Upper lobe of left lung (tissue), 6 donors: ENCODE results near the gene TCF12. TPM values are rescaled to one million over a fixed set of nuclear protein-coding genes. Genes with fewer than 3 reads are reported as not detected.

Experiments used
- ATAC-seq, 2 donors: fragments of 200-7000 bp; cut with Tn5 transposase; one replicate each; pipeline ENCODE4 v1.9.1; 2022; ENCODE audit warnings: mild to moderate bottlenecking in 2 of 2, moderate library complexity in 2 of 2; ENCODE audit not compliant: low FRiP score in 2 of 2
- DNase-seq, 2 donors: peaks; one replicate each; pipeline ENCODE4 v3.0.0-alpha.2; 2019 to 2020
- H3K27ac ChIP-seq, 4 donors: fragments of 200-600 bp; sonication (generic); one replicate each; pipeline ENCODE4 v1.5.1; 2016 to 2019
- H3K27me3 ChIP-seq, 4 donors: fragments of 200-600 bp; sonication (generic); one replicate each; pipeline ENCODE4 v1.5.1; 2017 to 2019
- H3K36me3 ChIP-seq, 4 donors: fragments of 200-600 bp; sonication (generic); one replicate each; pipeline ENCODE4 v1.5.1; 2016 to 2019
- H3K4me1 ChIP-seq, 4 donors: fragments of 200-600 bp; sonication (generic); one replicate each; pipeline ENCODE4 v1.5.1; 2018 to 2019
- H3K4me3 ChIP-seq, 4 donors: fragments of 200-600 bp; sonication (generic); one replicate each; pipeline ENCODE4 v1.5.1; 2017 to 2019; ENCODE audit warnings: mild to moderate bottlenecking in 2 of 4, moderate library complexity in 1 of 4
- H3K9me3 ChIP-seq, 4 donors: fragments of 200-600 bp; sonication (generic); one replicate each; pipeline ENCODE4 v1.5.1; 2018 to 2019
- CTCF ChIP-seq, 6 experiments: fragments of 450-650 bp in 4 of 6; fragments of 200-600 bp in 2 of 6; sonication (generic) in 2 of 6; IDR thresholded peaks; one replicate each; pipeline ENCODE4 v1.5.1; 2016 to 2019; ENCODE audit warnings: antibody characterized with exemption in 6 of 6
- EP300 ChIP-seq, 4 donors: sonication (generic); formaldehyde crosslinking; IDR thresholded peaks; one replicate each; pipeline ENCODE4 v1.5.1; 2017; ENCODE audit warnings: antibody characterized with exemption in 4 of 4, control low read depth in 2 of 4
- POLR2A ChIP-seq, 4 donors: fragments of 450-650 bp; IDR thresholded peaks; one replicate each; pipeline ENCODE4 v1.5.1; 2016 to 2017; ENCODE audit warnings: antibody characterized with exemption in 4 of 4, mild to moderate bottlenecking in 2 of 4
- POLR2AphosphoS5 ChIP-seq, 2 donors: sonication (generic); formaldehyde crosslinking; IDR thresholded peaks; one replicate each; pipeline ENCODE4 v1.5.1; 2017; ENCODE audit warnings: antibody characterized with exemption in 2 of 2
- WGBS, 2 donors: methylation state at CpG; one replicate each; pipeline ENCODE4 v1.1.5; 2017 to 2018; 5-methylcytosine and 5-hydroxymethylcytosine counted together
- total RNA-seq, 6 donors: library from RNA; depleted of rRNA in 4 of 6; stranded (reverse); fragments of >200 nt in 4 of 6; gene quantifications; one replicate each; pipeline versions ENCODE4 v1.1.0 to v1.2.1, GENCODE V29; 2016 to 2021
- donor health status: DM: no; HTN: no; CAD: no; lungs with moderate emphysema.
- donor health status: DM: no; HTN: yes; CAD: no; lungs with severe emphysema.

The TCF12 gene
- total RNA-seq, 6 donors from 2014 or later: 74.5 to 257 (median 103) TPM

GRCh38 chr15:56968256-56968655 lies 49.8 kb downstream of the TCF12 start:
- ATAC-seq: no peak

GRCh38 chr15:56968821-56969220 lies 50.4 kb downstream of the TCF12 start:
- WGBS, 2 donors: 100% methylated on average over 1 of the region's 1 CpG
- H3K27me3 ChIP-seq: no peaks in the 10 kb centered on the region
- H3K9me3 ChIP-seq: no peaks in the 10 kb centered on the region
- no peak overlapping the region for H3K4me3 ChIP-seq
- no peak overlapping the region for H3K27ac ChIP-seq
- DNase-seq (no peak), ATAC-seq (no peak)
- TF ChIP-seq CTCF (IDR thresholded peaks at IDR 0.05) (no peak), POLR2AphosphoS5 (IDR thresholded peaks at IDR 0.05) (no peak), EP300 (IDR thresholded peaks at IDR 0.05) (no peak), POLR2A (IDR thresholded peaks at IDR 0.05) (no peak)
- no peaks in the 10 kb centered on the region for H3K36me3 ChIP-seq
- peaks cover 16 to 32% (median 24%) of the 10 kb centered on the region in 4 donors for H3K4me1 ChIP-seq

More at GRCh38 chr15:56968256-56968655, 49.8 kb downstream of the TCF12 start:
- Histone ChIP-seq H3K27me3 (no peaks in the 10 kb centered on the region), H3K9me3 (no peaks in the 10 kb centered on the region), H3K4me3 (no peak overlapping the region), H3K4me1 (peaks cover 21 to 35% (median 29%) of the 10 kb centered on the region in 4 donors), H3K27ac (no peak overlapping the region), H3K36me3 (no peaks in the 10 kb centered on the region)
- TF ChIP-seq POLR2AphosphoS5 (IDR thresholded peaks at IDR 0.05): no peak
- TF ChIP-seq POLR2A (IDR thresholded peaks at IDR 0.05): no peak
- no peak for TF ChIP-seq EP300 (IDR thresholded peaks at IDR 0.05)
- TF ChIP-seq CTCF (IDR thresholded peaks at IDR 0.05): no peak
- no peak for DNase-seq

- H3K27ac ChIP-seq: no peak overlapping the region
- ATAC-seq: no peak
- H3K4me1 ChIP-seq: peaks cover 10 to 27% (median 19%) of the 10 kb centered on the region in 4 donors
- 74 to 78% methylated on average over 9 of the region's 9 CpGs for WGBS, 2 donors
- no peak for DNase-seq
- H3K9me3 ChIP-seq: no peaks in the 10 kb centered on the region
- H3K4me3 ChIP-seq: no peak overlapping the region
- H3K36me3 ChIP-seq: no peaks in the 10 kb centered on the region
- H3K27me3 ChIP-seq: no peaks in the 10 kb centered on the region
- TF ChIP-seq POLR2A (IDR thresholded peaks at IDR 0.05) (no peak), CTCF (IDR thresholded peaks at IDR 0.05) (no peak), EP300 (IDR thresholded peaks at IDR 0.05) (no peak), POLR2AphosphoS5 (IDR thresholded peaks at IDR 0.05) (no peak)
These were observed 50.9 kb downstream of the TCF12 start for GRCh38 chr15:56969265-56969895.

GRCh38 chr15:56971571-56971970 lies 53.1 kb downstream of the TCF12 start:
- H3K4me1 ChIP-seq: peaks cover 8 to 21% (median 14%) of the 10 kb centered on the region in 4 donors

More at GRCh38 chr15:56971571-56971970, 53.1 kb downstream of the TCF12 start:
- H3K27ac ChIP-seq: no peak overlapping the region
- WGBS, 2 donors: 87 to 92% methylated on average over 2 of the region's 2 CpGs
- DNase-seq: no peak
- H3K36me3 ChIP-seq: no peaks in the 10 kb centered on the region
- H3K9me3 ChIP-seq: no peaks in the 10 kb centered on the region
- H3K27me3 ChIP-seq: no peaks in the 10 kb centered on the region
- no peak for ATAC-seq
- H3K4me3 ChIP-seq: no peak overlapping the region
- TF ChIP-seq CTCF (IDR thresholded peaks at IDR 0.05) (no peak), EP300 (IDR thresholded peaks at IDR 0.05) (no peak), POLR2AphosphoS5 (IDR thresholded peaks at IDR 0.05) (no peak), POLR2A (IDR thresholded peaks at IDR 0.05) (no peak)
